SU-DHL-6 (cell line): Measurements from ENCODE around the gene CCNF.

ENCODE experiments used
- EZH2phosphoT487 ChIP-seq: fragments of 200-600 bp; sonication (generic), shearing (Covaris generic); conservative IDR thresholded peaks from 2 replicates; pipeline ENCODE4 v1.6.1; 2018; ENCODE audit warnings: mild to moderate bottlenecking, antibody characterized with exemption, low read length, moderate library complexity, mixed read lengths
- TF ChIP-seq, protein P1 (sequence below): fragments of 200-600 bp; sonication (generic); IDR thresholded peaks from one replicate; pipeline ENCODE4 v1.5.1; 2017; ENCODE audit warnings: antibody characterized with exemption, mild to moderate bottlenecking, low read length, moderate library complexity; ENCODE audit not compliant: insufficient read depth, poor library complexity, severe bottlenecking

DNA sequence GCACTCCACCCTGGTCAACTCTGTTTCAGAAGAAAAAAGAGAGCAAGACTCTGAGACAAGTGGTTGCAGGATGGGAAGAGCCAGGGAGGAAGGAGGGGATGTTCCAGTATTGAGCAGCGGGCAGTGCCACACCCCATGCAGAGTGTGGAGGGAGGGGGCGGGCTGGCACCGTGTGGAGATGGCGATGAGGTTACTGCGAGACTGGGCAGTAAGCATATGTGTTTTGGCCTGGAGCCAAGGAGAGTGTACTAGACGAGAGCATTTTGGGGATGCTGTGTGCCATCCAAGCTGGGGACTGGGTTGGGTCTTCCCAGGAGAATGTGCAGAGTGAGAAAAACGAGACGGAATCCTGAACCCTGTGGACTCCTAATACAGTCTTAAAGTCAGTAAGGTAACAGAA, 49.0 kb downstream of the CCNF start:
- no peak for TF ChIP-seq EZH2phosphoT487
- TF ChIP-seq, protein P1, sequence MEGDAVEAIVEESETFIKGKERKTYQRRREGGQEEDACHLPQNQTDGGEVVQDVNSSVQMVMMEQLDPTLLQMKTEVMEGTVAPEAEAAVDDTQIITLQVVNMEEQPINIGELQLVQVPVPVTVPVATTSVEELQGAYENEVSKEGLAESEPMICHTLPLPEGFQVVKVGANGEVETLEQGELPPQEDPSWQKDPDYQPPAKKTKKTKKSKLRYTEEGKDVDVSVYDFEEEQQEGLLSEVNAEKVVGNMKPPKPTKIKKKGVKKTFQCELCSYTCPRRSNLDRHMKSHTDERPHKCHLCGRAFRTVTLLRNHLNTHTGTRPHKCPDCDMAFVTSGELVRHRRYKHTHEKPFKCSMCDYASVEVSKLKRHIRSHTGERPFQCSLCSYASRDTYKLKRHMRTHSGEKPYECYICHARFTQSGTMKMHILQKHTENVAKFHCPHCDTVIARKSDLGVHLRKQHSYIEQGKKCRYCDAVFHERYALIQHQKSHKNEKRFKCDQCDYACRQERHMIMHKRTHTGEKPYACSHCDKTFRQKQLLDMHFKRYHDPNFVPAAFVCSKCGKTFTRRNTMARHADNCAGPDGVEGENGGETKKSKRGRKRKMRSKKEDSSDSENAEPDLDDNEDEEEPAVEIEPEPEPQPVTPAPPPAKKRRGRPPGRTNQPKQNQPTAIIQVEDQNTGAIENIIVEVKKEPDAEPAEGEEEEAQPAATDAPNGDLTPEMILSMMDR = no peak
